PC-3 (cell line): ENCODE data around the gene PBX4. TPM values are rescaled to one million over a fixed set of nuclear protein-coding genes. Genes with fewer than 3 reads are reported as not detected.

Experiments
- ATAC-seq: fragments of 200-7000 bp; cut with Tn5 transposase; 2 replicates; pipeline ENCODE4 v1.9.1; 2020; ENCODE audit warnings: mild to moderate bottlenecking, moderate library complexity
- BruUV-seq: library from RNA; stranded (reverse); fragments of 400-500 nt; replicated peaks from 2 replicates; lab custom pipeline; 2021; lab: Mats Ljungman, UMichigan
- CTCF ChIA-PET: fragments of 300-600 bp; sonication (Branson Sonifier 250); formaldehyde crosslinking; loops from one replicate; lab custom pipeline; 2022; ENCODE audit warnings: antibody characterized with exemption; lab: Charles Lee
- POLR2A ChIA-PET: fragments of 300-600 bp; sonication (Branson Sonifier 250); formaldehyde crosslinking; loops from one replicate; lab custom pipeline; 2022; ENCODE audit warnings: antibody characterized with exemption; ENCODE audit not compliant: unreplicated experiment; lab: Charles Lee
- DNase-seq: peaks from one replicate; pipeline ENCODE4 v3.0.0-alpha.2; 2015
- H2AFZ ChIP-seq: fragments of 300-600 bp; sonication (generic); 2 replicates; pipeline ENCODE4 v1.6.0; 2016; ENCODE audit warnings: antibody characterized with exemption, low read length
- H3F3A ChIP-seq: fragments of 300-600 bp; sonication (generic); one replicate; pipeline ENCODE4 v1.6.0; 2017; ENCODE audit warnings: antibody characterized with exemption, low read length, control low read depth, mild to moderate bottlenecking; ENCODE audit not compliant: unreplicated experiment
- H3K27ac ChIP-seq: fragments of 300-600 bp; sonication (generic); 2 replicates; pipeline ENCODE4 v1.5.1; 2016; ENCODE audit warnings: mild to moderate bottlenecking, low read length
- H3K27me3 ChIP-seq: fragments of 300-600 bp; sonication (generic); 2 replicates; pipeline ENCODE4 v1.6.1; 2016; ENCODE audit warnings: low read length, mixed read lengths
- H3K36me3 ChIP-seq: fragments of 300-600 bp; sonication (generic); 2 replicates; pipeline ENCODE4 v1.6.1; 2016; ENCODE audit warnings: low read depth, mixed run types, low read length, mixed read lengths
- H3K4me1 ChIP-seq: fragments of 300-600 bp; sonication (generic); 2 replicates; pipeline ENCODE4 v1.5.1; 2016; ENCODE audit warnings: low read length; ENCODE audit not compliant: insufficient read depth
- H3K4me2 ChIP-seq: fragments of 300-600 bp; sonication (generic); 2 replicates; pipeline ENCODE4 v1.6.0; 2016; ENCODE audit warnings: low read length
- H3K4me3 ChIP-seq: fragments of 300-600 bp; sonication (generic); 2 replicates; pipeline ENCODE4 v1.5.1; 2016; ENCODE audit warnings: mild to moderate bottlenecking, low read length, mixed read lengths
- H3K79me2 ChIP-seq: fragments of 300-600 bp; sonication (generic); 2 replicates; pipeline ENCODE4 v1.6.1; 2017; ENCODE audit warnings: low read length, mixed read lengths
- H3K9ac ChIP-seq: fragments of 300-600 bp; sonication (generic); 2 replicates; pipeline ENCODE4 v1.6.0; 2016; ENCODE audit warnings: mild to moderate bottlenecking, low read length
- H3K9me2 ChIP-seq: fragments of 300-600 bp; sonication (generic); replicated peaks from 2 replicates; pipeline ENCODE4 v1.6.1; 2016; ENCODE audit warnings: mixed run types, low read length, mixed read lengths
- H3K9me3 ChIP-seq: fragments of 300-600 bp; sonication (generic); 2 replicates; pipeline ENCODE4 v1.6.1; 2016; ENCODE audit warnings: low read length, mixed read lengths
- H4K20me1 ChIP-seq: fragments of 300-600 bp; sonication (generic); 2 replicates; pipeline ENCODE4 v1.6.1; 2016; ENCODE audit warnings: low read length, mixed read lengths
- EZH2 ChIP-seq: fragments of 300-600 bp; sonication (generic); IDR thresholded peaks from one replicate; pipeline ENCODE4 v1.6.1; 2017; ENCODE audit warnings: antibody characterized with exemption, mild to moderate bottlenecking, low read length; ENCODE audit not compliant: unreplicated experiment
- EZH2phosphoT487 ChIP-seq: fragments of 300-600 bp; sonication (generic); IDR thresholded peaks from 2 replicates; pipeline ENCODE4 v1.6.1; 2018; ENCODE audit warnings: mild to moderate bottlenecking, antibody characterized with exemption, low read length, borderline replicate concordance
- intact Hi-C: fragments of 100-400 bp; cut with micrococcal nuclease; formaldehyde crosslinking; loops from 2 replicates; pipeline ENCODE4 v1.9.0; 2023
- total RNA-seq: library from RNA; depleted of rRNA; stranded (reverse); fragments of >200 nt; gene quantifications from 2 replicates; pipeline ENCODE4 v1.2.3, GENCODE V29; 2014
- TF ChIP-seq, protein P1 (sequence below): fragments of 300-600 bp; sonication (generic); conservative IDR thresholded peaks from 2 replicates; pipeline ENCODE4 v1.5.1; 2017; ENCODE audit warnings: antibody characterized with exemption, low read depth, mild to moderate bottlenecking, low read length

The PBX4 gene
- total RNA-seq, 1 experiment from 2014 or later, result 6.9 TPM

DNA sequence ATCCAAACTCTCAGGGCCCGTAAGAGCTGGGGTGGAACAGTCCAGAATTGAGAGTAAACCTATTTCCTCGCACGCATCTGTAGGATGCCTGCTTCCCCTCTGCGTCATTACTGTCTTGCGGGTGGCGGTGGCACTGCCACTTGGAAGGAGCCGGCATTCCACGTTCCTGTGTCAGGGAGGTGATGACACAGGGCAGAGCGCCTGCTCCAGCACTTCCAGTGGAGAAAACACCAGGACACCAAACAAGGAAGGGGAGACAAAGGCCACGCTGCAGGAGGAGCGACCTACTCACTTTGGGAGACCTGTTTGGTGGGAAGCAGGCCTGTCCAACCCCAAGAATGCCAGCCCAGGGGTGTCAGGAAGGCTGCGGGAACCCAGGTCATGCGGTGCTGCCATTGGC lies 37.1 kb downstream of the PBX4 start:
- Histone ChIP-seq H3K36me3 (no peaks in the 10 kb centered on the region), H4K20me1 (no peaks in the 10 kb centered on the region), H3K9me2 (no peaks in the 10 kb centered on the region), H3K27me3 (no peaks in the 10 kb centered on the region), H3K79me2 (no peaks in the 10 kb centered on the region), H2AFZ (no peak overlapping the region), H3K9ac (no peak overlapping the region), H3K4me3 (no peak overlapping the region), H3K27ac (no peak overlapping the region), H3K9me3 (no peaks in the 10 kb centered on the region), H3K4me2 (no peak overlapping the region), H3F3A (no peaks in the 10 kb centered on the region), H3K4me1 (no peaks in the 10 kb centered on the region; the same call in 1 of the 2 replicates)
- intact Hi-C loops, result no loop called here
- CTCF ChIA-PET, result no interaction called here
- no peak for ATAC-seq
- TF ChIP-seq EZH2 (no peak), EZH2phosphoT487 (no peak)
- TF ChIP-seq, protein P1, sequence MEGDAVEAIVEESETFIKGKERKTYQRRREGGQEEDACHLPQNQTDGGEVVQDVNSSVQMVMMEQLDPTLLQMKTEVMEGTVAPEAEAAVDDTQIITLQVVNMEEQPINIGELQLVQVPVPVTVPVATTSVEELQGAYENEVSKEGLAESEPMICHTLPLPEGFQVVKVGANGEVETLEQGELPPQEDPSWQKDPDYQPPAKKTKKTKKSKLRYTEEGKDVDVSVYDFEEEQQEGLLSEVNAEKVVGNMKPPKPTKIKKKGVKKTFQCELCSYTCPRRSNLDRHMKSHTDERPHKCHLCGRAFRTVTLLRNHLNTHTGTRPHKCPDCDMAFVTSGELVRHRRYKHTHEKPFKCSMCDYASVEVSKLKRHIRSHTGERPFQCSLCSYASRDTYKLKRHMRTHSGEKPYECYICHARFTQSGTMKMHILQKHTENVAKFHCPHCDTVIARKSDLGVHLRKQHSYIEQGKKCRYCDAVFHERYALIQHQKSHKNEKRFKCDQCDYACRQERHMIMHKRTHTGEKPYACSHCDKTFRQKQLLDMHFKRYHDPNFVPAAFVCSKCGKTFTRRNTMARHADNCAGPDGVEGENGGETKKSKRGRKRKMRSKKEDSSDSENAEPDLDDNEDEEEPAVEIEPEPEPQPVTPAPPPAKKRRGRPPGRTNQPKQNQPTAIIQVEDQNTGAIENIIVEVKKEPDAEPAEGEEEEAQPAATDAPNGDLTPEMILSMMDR, result no peak
- no peak for DNase-seq
- BruUV-seq, result no TSS peak
- POLR2A ChIA-PET, result no interaction called here

DNA sequence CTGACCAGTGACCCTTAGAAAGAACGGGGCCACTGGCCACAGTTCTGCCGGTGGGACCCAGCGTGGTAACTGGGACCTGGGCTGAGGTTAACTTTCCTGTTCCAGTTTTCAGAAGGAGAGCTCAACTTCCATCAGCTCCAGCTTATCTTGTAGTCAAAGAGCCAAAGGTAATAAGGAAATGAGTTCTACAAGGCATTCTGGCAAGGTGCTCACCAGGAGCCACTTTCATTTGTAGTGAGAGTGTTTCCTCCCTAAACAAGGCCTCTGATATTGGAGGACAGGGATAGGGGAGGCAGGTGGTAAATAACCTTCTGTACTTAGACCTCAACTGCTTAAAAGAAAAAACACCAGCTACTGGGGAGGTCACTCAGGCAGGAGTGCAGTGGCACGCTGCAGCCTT lies 38.1 kb downstream of the PBX4 start:
- Histone ChIP-seq H3F3A (no peaks in the 10 kb centered on the region), H3K9me2 (no peaks in the 10 kb centered on the region), H3K9ac (no peak overlapping the region), H3K27ac (no peak overlapping the region), H3K27me3 (no peaks in the 10 kb centered on the region), H2AFZ (no peak overlapping the region), H3K36me3 (no peaks in the 10 kb centered on the region), H3K4me1 (no peaks in the 10 kb centered on the region; the same call in 1 of the 2 replicates), H3K4me2 (no peak overlapping the region), H3K9me3 (no peaks in the 10 kb centered on the region), H3K4me3 (no peak overlapping the region), H3K79me2 (no peaks in the 10 kb centered on the region), H4K20me1 (no peaks in the 10 kb centered on the region)
- no peak for ATAC-seq
- no peak for DNase-seq
- POLR2A ChIA-PET, result no interaction called here
- no TSS peak for BruUV-seq
- CTCF ChIA-PET, result no interaction called here
- intact Hi-C loops, result no loop called here
- TF ChIP-seq EZH2phosphoT487 (no peak), EZH2 (no peak)
- TF ChIP-seq, protein P1, result no peak

GRCh38 chr19:19579533-19580361 lies 38.7 kb downstream of the PBX4 start:
- Histone ChIP-seq H3K4me2 (no peak overlapping the region), H3K4me3 (no peak overlapping the region), H3F3A (no peaks in the 10 kb centered on the region), H3K9me2 (no peaks in the 10 kb centered on the region), H3K9me3 (no peaks in the 10 kb centered on the region), H3K79me2 (no peaks in the 10 kb centered on the region), H3K36me3 (no peaks in the 10 kb centered on the region), H4K20me1 (no peaks in the 10 kb centered on the region), H3K9ac (no peak overlapping the region), H2AFZ (no peak overlapping the region), H3K4me1 (no peaks in the 10 kb centered on the region; the same call in 1 of the 2 replicates), H3K27me3 (no peaks in the 10 kb centered on the region), H3K27ac (no peak overlapping the region)
- ChIA-PET CTCF (no interaction called here), POLR2A (no interaction called here)
- intact Hi-C loops, result no loop called here
- BruUV-seq, result no TSS peak
- DNase-seq, result no peak
- ATAC-seq, result no peak
- TF ChIP-seq EZH2phosphoT487 (no peak), EZH2 (no peak)
- TF ChIP-seq, protein P1, result no peak
